ENCODE results near the gene DEPDC7.

- no peak for TF ChIP-seq POLR2A (IDR thresholded peaks at IDR 0.05; ENCODE audit: extremely low read depth, insufficient read length)
- TF ChIP-seq, protein P1, sequence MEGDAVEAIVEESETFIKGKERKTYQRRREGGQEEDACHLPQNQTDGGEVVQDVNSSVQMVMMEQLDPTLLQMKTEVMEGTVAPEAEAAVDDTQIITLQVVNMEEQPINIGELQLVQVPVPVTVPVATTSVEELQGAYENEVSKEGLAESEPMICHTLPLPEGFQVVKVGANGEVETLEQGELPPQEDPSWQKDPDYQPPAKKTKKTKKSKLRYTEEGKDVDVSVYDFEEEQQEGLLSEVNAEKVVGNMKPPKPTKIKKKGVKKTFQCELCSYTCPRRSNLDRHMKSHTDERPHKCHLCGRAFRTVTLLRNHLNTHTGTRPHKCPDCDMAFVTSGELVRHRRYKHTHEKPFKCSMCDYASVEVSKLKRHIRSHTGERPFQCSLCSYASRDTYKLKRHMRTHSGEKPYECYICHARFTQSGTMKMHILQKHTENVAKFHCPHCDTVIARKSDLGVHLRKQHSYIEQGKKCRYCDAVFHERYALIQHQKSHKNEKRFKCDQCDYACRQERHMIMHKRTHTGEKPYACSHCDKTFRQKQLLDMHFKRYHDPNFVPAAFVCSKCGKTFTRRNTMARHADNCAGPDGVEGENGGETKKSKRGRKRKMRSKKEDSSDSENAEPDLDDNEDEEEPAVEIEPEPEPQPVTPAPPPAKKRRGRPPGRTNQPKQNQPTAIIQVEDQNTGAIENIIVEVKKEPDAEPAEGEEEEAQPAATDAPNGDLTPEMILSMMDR (IDR thresholded peaks at IDR 0.05; ENCODE audit: low read depth, low read length), result no peak
These were observed 56.8 kb downstream of the DEPDC7 start for GRCh38 chr11:33072465-33072864.

Measured in NB4 (cell line).